ENCODE measurements around the gene SEMA3E.

The SEMA3E gene

GRCh38 chr7:83652481-83652880 is 3.5 kb upstream of the SEMA3E start:
- Histone ChIP-seq H3K4me2 (ENCODE audit: low read length) (no peak overlapping the region), H3K4me1 (ENCODE audit: insufficient read depth, low read length, severe bottlenecking) (no peaks in the 10 kb centered on the region), H3K4me3 (ENCODE audit: low read depth, low read length, poor library complexity, severe bottlenecking) (no peak overlapping the region), H3K9me2 (ENCODE audit: low read depth, low read length) (no peaks in the 10 kb centered on the region), H3K9me3 (ENCODE audit: low read length) (no peaks in the 10 kb centered on the region), H3K9ac (ENCODE audit: low read length) (no peak overlapping the region), H4K20me1 (ENCODE audit: insufficient read depth, low read length) (no peaks in the 10 kb centered on the region; the same call in 1 of the 2 replicates), H2AFZ (ENCODE audit: low read length) (no peak overlapping the region), H3K79me2 (ENCODE audit: insufficient read depth, low read length) (no peaks in the 10 kb centered on the region), H3F3A (ENCODE audit: insufficient read depth, low read length) (no peaks in the 10 kb centered on the region), H3K27me3 (ENCODE audit: insufficient read depth, low read length) (no peaks in the 10 kb centered on the region), H3K36me3 (ENCODE audit: insufficient read depth, low read length) (no peaks in the 10 kb centered on the region), H3K27ac (ENCODE audit: low read depth, low read length, poor library complexity, severe bottlenecking) (no peak overlapping the region)
- TF ChIP-seq CTCF (IDR thresholded peaks at IDR 0.05; ENCODE audit: low read length) (no peak), EZH2 (IDR thresholded peaks at IDR 0.05; ENCODE audit: borderline replicate concordance, low read length) (no peak)

- no peaks in the 10 kb centered on the region for H3K27me3 ChIP-seq (ENCODE audit: insufficient read depth, low read length)
- no peak overlapping the region for H3K27ac ChIP-seq (ENCODE audit: low read depth, low read length, poor library complexity, severe bottlenecking)
- H3K4me1 ChIP-seq (ENCODE audit: insufficient read depth, low read length, severe bottlenecking) = no peaks in the 10 kb centered on the region
- no peak overlapping the region for H2AFZ ChIP-seq (ENCODE audit: low read length)
- no peaks in the 10 kb centered on the region for H3F3A ChIP-seq (ENCODE audit: insufficient read depth, low read length)
- H3K4me3 ChIP-seq (ENCODE audit: low read depth, low read length, poor library complexity, severe bottlenecking) = no peak overlapping the region
- no peaks in the 10 kb centered on the region for H3K9me2 ChIP-seq (ENCODE audit: low read depth, low read length)
- no peak overlapping the region for H3K4me2 ChIP-seq (ENCODE audit: low read length)
- TF ChIP-seq CTCF (IDR thresholded peaks at IDR 0.05; ENCODE audit: low read length) (no peak), EZH2 (IDR thresholded peaks at IDR 0.05; ENCODE audit: borderline replicate concordance, low read length) (no peak)
- no peaks in the 10 kb centered on the region for H3K9me3 ChIP-seq (ENCODE audit: low read length)
- H4K20me1 ChIP-seq (ENCODE audit: insufficient read depth, low read length) = no peaks in the 10 kb centered on the region
- no peak overlapping the region for H3K9ac ChIP-seq (ENCODE audit: low read length)
- H3K36me3 ChIP-seq (ENCODE audit: insufficient read depth, low read length) = no peaks in the 10 kb centered on the region
- H3K79me2 ChIP-seq (ENCODE audit: insufficient read depth, low read length) = no peaks in the 10 kb centered on the region
These were observed 762 bp upstream of the SEMA3E start for GRCh38 chr7:83649701-83650100.

- no peak overlapping the region for H3K4me3 ChIP-seq (ENCODE audit: low read depth, low read length, poor library complexity, severe bottlenecking)
- H3K9me2 ChIP-seq (ENCODE audit: low read depth, low read length) = no peaks in the 10 kb centered on the region
- no peaks in the 10 kb centered on the region for H3F3A ChIP-seq (ENCODE audit: insufficient read depth, low read length)
- H3K9ac ChIP-seq (ENCODE audit: low read length) = no peak overlapping the region
- H3K27me3 ChIP-seq (ENCODE audit: insufficient read depth, low read length) = no peaks in the 10 kb centered on the region
- TF ChIP-seq EZH2 (IDR thresholded peaks at IDR 0.05; ENCODE audit: borderline replicate concordance, low read length) = no peak
- no peak for TF ChIP-seq CTCF (IDR thresholded peaks at IDR 0.05; ENCODE audit: low read length)
- H2AFZ ChIP-seq (ENCODE audit: low read length) = no peak overlapping the region
- H3K79me2 ChIP-seq (ENCODE audit: insufficient read depth, low read length) = no peaks in the 10 kb centered on the region
- no peaks in the 10 kb centered on the region for H4K20me1 ChIP-seq (ENCODE audit: insufficient read depth, low read length)
- no peaks in the 10 kb centered on the region for H3K36me3 ChIP-seq (ENCODE audit: insufficient read depth, low read length)
- no peak overlapping the region for H3K27ac ChIP-seq (ENCODE audit: low read depth, low read length, poor library complexity, severe bottlenecking)
- H3K4me1 ChIP-seq (ENCODE audit: insufficient read depth, low read length, severe bottlenecking) = no peaks in the 10 kb centered on the region
- no peaks in the 10 kb centered on the region for H3K9me3 ChIP-seq (ENCODE audit: low read length)
- no peak overlapping the region for H3K4me2 ChIP-seq (ENCODE audit: low read length)
These were observed 2.9 kb downstream of the SEMA3E start for GRCh38 chr7:83646027-83646426.

All from OCI-LY1 (cell line).